PC-9 (cell line): ENCODE data around the gene TMEM53. TPM values are rescaled to one million over a fixed set of nuclear protein-coding genes. Genes with fewer than 3 reads are reported as not detected.

Experiments
- BruUV-seq: library from RNA; stranded (reverse); fragments of 400-500 nt; replicated peaks from 2 replicates; lab custom pipeline; 2021; lab: Mats Ljungman, UMichigan
- CTCF ChIA-PET: fragments of 300-600 bp; sonication (Branson Sonifier 250); formaldehyde crosslinking; loops from one replicate; lab custom pipeline; 2022; ENCODE audit warnings: antibody characterized with exemption; lab: Charles Lee
- POLR2A ChIA-PET: fragments of 300-600 bp; sonication (Branson Sonifier 250); formaldehyde crosslinking; loops from one replicate; lab custom pipeline; 2022; ENCODE audit warnings: antibody characterized with exemption; ENCODE audit not compliant: unreplicated experiment; lab: Charles Lee
- DNase-seq, 2 experiments: peaks; one replicate each; pipeline versions ENCODE4 v3.0.0 to v3.0.0-alpha.2; 2015 to 2022; ENCODE audit warnings: mixed read lengths in 1 of 2
- H2AFZ ChIP-seq: fragments of 200-600 bp; sonication (generic); 2 replicates; pipeline ENCODE4 v1.8.1; 2017; ENCODE audit warnings: antibody characterized with exemption
- H3F3A ChIP-seq: fragments of 200-600 bp; sonication (generic); 2 replicates; pipeline ENCODE4 v1.8.1; 2017; ENCODE audit warnings: antibody characterized with exemption, mild to moderate bottlenecking, low read depth; ENCODE audit not compliant: insufficient read depth
- H3K27ac ChIP-seq: fragments of 200-600 bp; sonication (generic); 2 replicates; pipeline ENCODE4 v1.6.1; 2016; ENCODE audit warnings: mixed run types
- H3K27me3 ChIP-seq: fragments of 200-600 bp; sonication (generic); 2 replicates; pipeline ENCODE4 v1.6.1; 2016; ENCODE audit warnings: low read depth, mixed run types; ENCODE audit not compliant: insufficient read depth
- H3K36me3 ChIP-seq: fragments of 200-600 bp; sonication (generic); 2 replicates; pipeline ENCODE4 v1.6.1; 2016; ENCODE audit warnings: low read depth, mixed run types
- H3K4me1 ChIP-seq: fragments of 200-600 bp; sonication (generic); replicated peaks from 2 replicates; pipeline ENCODE4 v1.6.1; 2016; ENCODE audit warnings: mixed run types; ENCODE audit not compliant: insufficient read depth
- H3K4me2 ChIP-seq: fragments of 200-600 bp; sonication (generic); 2 replicates; pipeline ENCODE4 v1.6.1; 2017; ENCODE audit warnings: mixed run types
- H3K4me3 ChIP-seq: fragments of 200-600 bp; sonication (generic); 2 replicates; pipeline ENCODE4 v1.6.1; 2016; ENCODE audit warnings: mixed run types
- H3K79me2 ChIP-seq: fragments of 200-600 bp; sonication (generic); 2 replicates; pipeline ENCODE4 v1.6.1; 2017; ENCODE audit warnings: low read depth, mixed run types
- H3K9me2 ChIP-seq: fragments of 200-600 bp; sonication (generic); 2 replicates; pipeline ENCODE4 v1.8.1; 2017; ENCODE audit warnings: mild to moderate bottlenecking; ENCODE audit not compliant: insufficient read depth
- H3K9me3 ChIP-seq: fragments of 200-600 bp; sonication (generic); 2 replicates; pipeline ENCODE4 v1.8.1; 2016; ENCODE audit warnings: low read depth; ENCODE audit not compliant: insufficient read depth
- H4K20me1 ChIP-seq: fragments of 200-600 bp; sonication (generic); 2 replicates; pipeline ENCODE4 v1.8.1; 2017; ENCODE audit not compliant: insufficient read depth
- CTCF ChIP-seq: fragments of 200-600 bp; sonication (generic); conservative IDR thresholded peaks from 2 replicates; pipeline ENCODE4 v1.6.1; 2017; ENCODE audit warnings: mixed run types, antibody characterized with exemption, mild to moderate bottlenecking, moderate library complexity
- EZH2 ChIP-seq: fragments of 200-600 bp; sonication (generic); IDR thresholded peaks from 2 replicates; pipeline ENCODE4 v1.8.0; 2017; ENCODE audit warnings: antibody characterized with exemption, low read depth
- intact Hi-C: fragments of 100-400 bp; cut with micrococcal nuclease; formaldehyde crosslinking; loops from one replicate; pipeline ENCODE4 v1.10.0; 2022; ENCODE audit not compliant: unreplicated experiment
- total RNA-seq: library from RNA; stranded (reverse); gene quantifications from 2 replicates; pipeline ENCODE4 v1.2.3, GENCODE V29; 2021

Gene TMEM53
- total RNA-seq, 1 experiment from 2014 or later, result 36.1 TPM

DNA sequence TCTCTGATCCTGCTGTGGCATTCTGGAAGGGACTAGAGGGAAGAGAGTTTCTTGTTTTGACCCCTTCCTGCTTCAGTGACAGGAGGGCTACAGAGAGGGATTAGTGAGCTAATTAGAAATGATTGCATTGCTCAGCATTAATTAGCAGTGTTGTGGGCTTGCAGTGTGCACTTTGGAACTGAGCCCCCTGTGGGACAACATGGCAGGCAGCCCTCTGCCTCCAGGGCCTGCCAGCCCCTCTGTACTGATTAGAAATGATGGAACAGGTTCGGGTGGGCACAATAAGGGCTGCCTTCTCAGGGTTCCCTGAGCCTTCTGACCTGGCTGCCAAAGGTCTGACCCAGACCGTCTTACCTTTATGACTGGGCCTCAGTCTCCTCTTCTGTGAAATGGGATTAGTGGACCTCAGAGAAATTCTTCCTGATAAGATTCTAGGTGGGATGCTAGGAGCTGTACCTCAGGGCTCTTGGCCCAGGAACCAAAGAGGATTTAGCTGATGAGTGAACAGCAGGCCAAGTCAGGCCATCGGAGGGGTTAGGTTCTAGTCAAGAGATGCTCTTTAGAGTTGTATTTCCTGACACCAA is 39.6 kb downstream of the TMEM53 start:
- no TSS peak for BruUV-seq
- no peak for TF ChIP-seq EZH2
- no peak for TF ChIP-seq CTCF
- no peaks in the 10 kb centered on the region for H3K9me3 ChIP-seq
- H3K4me1 ChIP-seq, result peaks cover 28% of the 10 kb centered on the region
- H2AFZ ChIP-seq, result no peak overlapping the region
- ChIA-PET POLR2A (no interaction called here), CTCF (no interaction called here)
- no peak overlapping the region for H3K4me2 ChIP-seq
- 0 out of 2 replicates have a peak, but pooled peaks cover 25% of the 10 kb centered on the region for H3K36me3 ChIP-seq
- H4K20me1 ChIP-seq, result no peaks in the 10 kb centered on the region; the same call in 1 of the 2 replicates
- DNase-seq, result no peak
- H3K27ac ChIP-seq, result no peak overlapping the region
- peaks cover 17% of the 10 kb centered on the region; the same call in 1 of the 2 replicates for H3F3A ChIP-seq
- H3K4me3 ChIP-seq, result no peak overlapping the region
- H3K9me2 ChIP-seq, result no peaks in the 10 kb centered on the region
- H3K79me2 ChIP-seq, result peaks cover 17% of the 10 kb centered on the region; the same call in 1 of the 2 replicates
- H3K27me3 ChIP-seq, result no peaks in the 10 kb centered on the region
- intact Hi-C loops, result no loop called here

- Histone ChIP-seq H3K9me2 (no peaks in the 10 kb centered on the region), H3K27me3 (no peaks in the 10 kb centered on the region), H3K4me2 (peak overlapping the region; percentile 81), H3K4me3 (peak overlapping the region; percentile 74), H3K9me3 (no peaks in the 10 kb centered on the region), H3K4me1 (peaks cover 44% of the 10 kb centered on the region), H3K79me2 (peaks cover 17% of the 10 kb centered on the region; the same call in 1 of the 2 replicates), H3F3A (peaks cover 31% of the 10 kb centered on the region; the same call in 1 of the 2 replicates), H2AFZ (peak overlapping the region; percentile 69; the same call in 1 of the 2 replicates), H3K27ac (peak overlapping the region; percentile 97), H4K20me1 (no peaks in the 10 kb centered on the region), H3K36me3 (0 out of 2 replicates have a peak, but pooled peaks cover 24% of the 10 kb centered on the region)
- CTCF ChIA-PET, result no interaction called here
- BruUV-seq, result TSS peak; percentile 60
- POLR2A ChIA-PET, result interaction anchor here (0.6 to 0.7 kb wide), 2 partner anchors 41 to 671 kb away, joined by 6 to 17 read pairs; no protein-coding TSS in a partner anchor
- TF ChIP-seq EZH2 (no peak), CTCF (no peak)
- intact Hi-C loops, result loop anchor here (2.0 kb wide), 1 partner anchor 42 kb away; the partner anchor contains the start of genes ARMH1 and TMEM53
- DNase-seq, result no peak
These were observed 41.7 kb downstream of the TMEM53 start for GRCh38 chr1:44632598-44632997.

DNA sequence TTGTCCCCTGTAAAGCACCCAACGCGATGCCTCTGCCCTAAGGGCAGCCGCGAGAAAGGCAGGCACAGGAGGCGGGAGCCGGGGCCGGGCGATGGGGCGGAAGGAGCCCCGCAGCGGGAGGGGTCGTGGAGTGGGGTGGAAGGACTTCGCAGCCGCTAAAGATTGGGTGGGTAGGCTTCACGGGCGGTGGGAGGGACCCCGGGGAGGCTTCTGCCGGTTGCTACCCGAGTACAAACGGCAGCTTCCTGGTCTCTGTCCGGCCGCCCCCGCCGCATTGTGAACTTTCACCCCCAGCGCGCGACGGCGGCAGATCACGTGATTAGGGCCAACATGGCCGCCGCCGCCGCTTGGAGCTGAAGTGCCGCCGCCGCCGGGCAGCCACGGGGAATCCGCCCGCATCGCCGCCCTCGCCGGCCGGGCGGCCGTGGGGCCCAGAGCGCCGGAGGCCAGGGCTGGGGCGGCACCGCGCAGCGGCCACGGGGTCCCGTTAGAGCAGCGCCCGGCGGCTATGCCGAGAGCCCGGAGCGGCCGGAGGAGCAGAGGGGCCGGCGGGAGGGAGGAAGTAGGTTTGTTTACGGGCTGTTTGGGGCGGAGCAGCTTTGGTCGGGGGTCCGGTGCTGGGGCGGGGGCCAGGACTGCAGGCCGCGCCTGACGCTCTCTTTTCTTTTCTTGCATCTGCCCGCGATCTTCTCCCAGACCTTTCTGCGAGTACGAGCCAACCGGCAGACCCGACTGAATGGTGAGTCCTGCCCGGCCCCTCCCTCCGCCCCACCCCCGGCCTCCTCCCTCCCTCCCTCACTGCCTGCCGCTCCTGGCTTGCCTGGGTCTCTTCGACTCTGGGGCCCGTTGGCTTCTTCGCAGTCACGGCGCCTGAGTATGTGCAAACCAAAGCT is 42.4 kb downstream of the TMEM53 start:
- Histone ChIP-seq H3K4me1 (peaks cover 44% of the 10 kb centered on the region), H4K20me1 (no peaks in the 10 kb centered on the region), H3K27ac (peak overlapping the region; percentile 97), H2AFZ (peak overlapping the region; percentile 95), H3F3A (peaks cover 31% of the 10 kb centered on the region; the same call in 1 of the 2 replicates), H3K27me3 (no peaks in the 10 kb centered on the region), H3K36me3 (0 out of 2 replicates have a peak, but pooled peaks cover 17% of the 10 kb centered on the region), H3K9me2 (no peaks in the 10 kb centered on the region), H3K79me2 (peaks cover 17% of the 10 kb centered on the region; the same call in 1 of the 2 replicates), H3K4me2 (peak overlapping the region; percentile 81), H3K9me3 (no peaks in the 10 kb centered on the region), H3K4me3 (peak overlapping the region; percentile 74)
- intact Hi-C loops, result loop anchor here (2.0 kb wide), 1 partner anchor 43 kb away; the partner anchor contains the start of genes ARMH1 and TMEM53
- TF ChIP-seq CTCF, result no peak
- TF ChIP-seq EZH2, result no peak
- DNase-seq, result peak; percentile 76 to 90
- POLR2A ChIA-PET, result interaction anchor here (0.5 to 0.7 kb wide), 6 partner anchors 42 to 860 kb away, joined by 3 to 9 read pairs (median 5); partner anchors contain the start of gene TMEM53
- no TSS peak for BruUV-seq
- CTCF ChIA-PET, result no interaction called here
